ENCODE data around the gene ENTPD2.

The ENTPD2 gene

DNA sequence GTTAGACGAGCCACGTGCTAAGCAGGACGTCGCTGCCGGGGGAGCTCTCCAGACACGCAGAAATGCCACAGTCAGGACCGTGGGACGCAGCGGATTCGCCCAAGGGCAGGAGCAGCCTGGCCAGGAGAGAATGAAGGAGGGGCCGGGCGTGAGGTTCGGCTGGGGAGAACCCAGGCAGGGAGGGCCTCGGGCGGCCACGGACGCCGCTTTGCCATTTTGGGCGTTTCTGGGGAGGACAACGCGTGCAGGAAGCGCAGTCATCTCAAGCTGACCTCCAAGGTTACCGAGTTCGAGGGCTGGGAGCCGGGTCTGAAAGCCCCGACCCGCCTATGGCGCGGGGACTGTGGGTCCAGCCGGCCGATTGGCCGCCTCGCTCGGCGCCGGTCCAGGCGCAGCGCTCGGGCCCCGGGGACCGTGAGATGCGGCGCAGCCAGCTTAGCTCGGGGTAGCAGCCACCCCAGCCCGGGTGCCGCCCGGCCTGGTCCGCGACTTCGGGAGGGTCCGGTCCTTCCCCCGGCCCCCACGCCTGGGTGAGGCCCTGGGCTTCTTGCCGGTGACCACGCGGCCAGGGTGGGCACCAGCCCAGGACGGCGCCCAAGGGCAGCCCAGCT is 32.2 kb upstream of the ENTPD2 start:
- Histone ChIP-seq H3K27me3 (ENCODE audit: insufficient read depth, low read length) (peaks cover 26% of the 10 kb centered on the region), H3K36me3 (ENCODE audit: insufficient read depth, low read length) (peaks cover 9% of the 10 kb centered on the region), H3K4me1 (ENCODE audit: insufficient read depth, low read length) (peaks cover 20% of the 10 kb centered on the region), H2AFZ (ENCODE audit: low read depth, low read length) (peak overlapping the region; percentile 16), H3K4me3 (ENCODE audit: low read length) (peak overlapping the region; percentile 72), H3K9me3 (ENCODE audit: low read length) (no peaks in the 10 kb centered on the region)

- no peaks in the 10 kb centered on the region for H3K36me3 ChIP-seq (ENCODE audit: insufficient read depth, low read length)
- H3K9me3 ChIP-seq (ENCODE audit: low read length), result no peaks in the 10 kb centered on the region
- no peak overlapping the region for H3K4me3 ChIP-seq (ENCODE audit: low read length)
- H3K27me3 ChIP-seq (ENCODE audit: insufficient read depth, low read length), result peaks cover 40% of the 10 kb centered on the region
- H3K4me1 ChIP-seq (ENCODE audit: insufficient read depth, low read length), result peaks cover 20% of the 10 kb centered on the region
- no peak overlapping the region for H2AFZ ChIP-seq (ENCODE audit: low read depth, low read length)
These were observed 30.7 kb upstream of the ENTPD2 start for GRCh38 chr9:137084526-137084925.

DNA sequence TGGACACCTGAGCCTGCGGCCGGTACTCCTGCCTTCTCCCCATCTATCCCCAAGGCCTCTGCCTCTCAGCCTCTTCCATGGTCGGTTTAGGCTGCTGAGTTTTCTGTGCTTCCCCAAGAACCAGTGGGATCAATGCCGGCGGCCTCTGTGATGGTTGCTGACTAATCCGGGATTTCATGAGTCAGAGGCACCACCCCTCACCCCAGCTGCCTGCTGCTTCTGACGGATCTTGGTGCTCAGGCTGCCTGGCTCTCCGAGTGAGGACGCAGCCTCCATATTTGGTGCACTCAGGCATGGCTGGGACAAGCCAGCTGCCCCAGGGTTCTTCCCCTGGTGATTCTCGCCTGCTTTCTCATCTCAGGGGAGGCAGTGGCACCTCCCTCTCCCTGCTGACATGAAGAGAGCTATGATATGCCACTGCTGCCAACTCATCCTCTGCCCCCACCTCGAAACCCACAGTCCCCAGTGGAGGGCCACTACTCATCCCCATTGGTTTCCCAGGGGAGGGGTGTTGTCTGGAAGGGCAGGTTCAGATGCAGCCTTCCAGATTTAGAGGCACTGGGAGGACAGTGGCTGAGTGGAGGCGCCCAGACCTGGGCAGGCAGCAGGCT is 29.6 kb upstream of the ENTPD2 start:
- Histone ChIP-seq H3K9me3 (ENCODE audit: low read length) (no peaks in the 10 kb centered on the region), H2AFZ (ENCODE audit: low read depth, low read length) (no peak overlapping the region), H3K36me3 (ENCODE audit: insufficient read depth, low read length) (no peaks in the 10 kb centered on the region), H3K4me1 (ENCODE audit: insufficient read depth, low read length) (peaks cover 20% of the 10 kb centered on the region), H3K27me3 (ENCODE audit: insufficient read depth, low read length) (peaks cover 50% of the 10 kb centered on the region), H3K4me3 (ENCODE audit: low read length) (no peak overlapping the region)

DNA sequence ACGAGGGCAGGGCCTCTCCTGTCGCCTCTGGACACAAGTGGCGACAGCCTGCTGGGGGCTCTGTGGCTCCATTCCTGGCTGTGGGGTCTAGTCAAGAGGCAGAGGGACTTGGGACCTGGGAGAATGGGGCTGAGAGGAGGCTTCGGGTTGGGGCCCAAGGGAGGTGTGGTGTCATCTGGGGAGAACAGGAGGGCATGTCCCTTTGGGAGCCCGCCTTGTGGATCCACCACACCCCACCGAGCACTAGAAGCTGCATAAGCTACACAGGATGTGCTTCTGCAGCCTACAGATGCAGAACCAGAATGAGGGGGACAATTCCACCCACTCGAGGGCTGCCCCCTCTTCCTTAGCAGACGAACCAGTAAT is 29.0 kb upstream of the ENTPD2 start:
- Histone ChIP-seq H3K4me3 (ENCODE audit: low read length) (no peak overlapping the region), H2AFZ (ENCODE audit: low read depth, low read length) (no peak overlapping the region), H3K9me3 (ENCODE audit: low read length) (no peaks in the 10 kb centered on the region), H3K4me1 (ENCODE audit: insufficient read depth, low read length) (peaks cover 20% of the 10 kb centered on the region), H3K27me3 (ENCODE audit: insufficient read depth, low read length) (peaks cover 56% of the 10 kb centered on the region), H3K36me3 (ENCODE audit: insufficient read depth, low read length) (no peaks in the 10 kb centered on the region)

- H3K27me3 ChIP-seq (ENCODE audit: insufficient read depth, low read length), result peaks cover 61% of the 10 kb centered on the region
- H3K36me3 ChIP-seq (ENCODE audit: insufficient read depth, low read length), result no peaks in the 10 kb centered on the region
- H3K4me3 ChIP-seq (ENCODE audit: low read length), result no peak overlapping the region
- H3K9me3 ChIP-seq (ENCODE audit: low read length), result no peaks in the 10 kb centered on the region
- H2AFZ ChIP-seq (ENCODE audit: low read depth, low read length), result no peak overlapping the region
- H3K4me1 ChIP-seq (ENCODE audit: insufficient read depth, low read length), result peaks cover 18% of the 10 kb centered on the region
These were observed 28.5 kb upstream of the ENTPD2 start for GRCh38 chr9:137082222-137082924.

DNA sequence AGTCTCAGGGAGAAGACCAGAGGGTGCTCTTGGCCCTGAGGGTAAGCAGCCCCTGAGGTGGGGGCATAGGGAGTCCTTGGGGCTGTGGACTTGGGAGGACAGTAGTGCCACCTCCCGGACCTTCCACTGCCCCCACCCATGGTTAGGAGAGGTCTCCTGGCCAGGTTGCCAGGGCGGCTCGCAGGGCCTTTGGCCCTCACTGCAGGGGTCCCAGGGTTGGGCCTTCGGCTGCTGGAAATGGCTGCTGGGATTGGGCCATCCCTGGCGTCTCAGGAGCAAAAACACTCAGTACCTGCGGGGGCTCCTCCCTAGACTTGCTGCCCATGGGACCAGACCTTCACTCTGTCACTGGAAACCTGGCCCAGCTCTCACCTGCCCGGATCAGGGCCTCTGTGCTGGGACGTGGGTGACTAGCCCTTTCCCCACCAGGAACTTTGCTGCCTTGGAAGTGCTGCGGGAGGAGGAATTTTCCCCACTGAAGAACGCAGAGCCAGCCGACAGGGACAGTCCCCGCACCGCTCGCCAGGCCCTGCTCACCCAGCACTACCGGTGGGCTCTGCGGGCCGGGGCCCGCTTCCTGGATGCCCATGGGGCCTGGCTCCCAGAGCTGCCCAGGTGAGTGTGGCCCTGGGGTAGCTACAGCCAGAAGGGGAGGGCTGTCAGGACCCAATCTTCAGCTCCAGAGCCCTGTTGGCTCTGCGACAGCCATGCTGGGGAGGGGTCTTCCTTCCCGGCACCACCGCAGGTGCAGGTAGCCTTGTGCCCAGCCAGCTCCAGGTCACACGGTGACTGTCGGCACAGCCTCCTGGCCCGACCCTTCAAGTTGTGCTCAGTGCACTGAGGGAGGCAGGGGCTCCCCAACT is 26.6 kb upstream of the ENTPD2 start:
- no peaks in the 10 kb centered on the region for H3K36me3 ChIP-seq (ENCODE audit: insufficient read depth, low read length)
- peaks cover 73% of the 10 kb centered on the region for H3K27me3 ChIP-seq (ENCODE audit: insufficient read depth, low read length)
- H3K4me3 ChIP-seq (ENCODE audit: low read length), result no peak overlapping the region
- H3K4me1 ChIP-seq (ENCODE audit: insufficient read depth, low read length), result peaks cover 11% of the 10 kb centered on the region
- H2AFZ ChIP-seq (ENCODE audit: low read depth, low read length), result no peak overlapping the region
- H3K9me3 ChIP-seq (ENCODE audit: low read length), result no peaks in the 10 kb centered on the region

DNA sequence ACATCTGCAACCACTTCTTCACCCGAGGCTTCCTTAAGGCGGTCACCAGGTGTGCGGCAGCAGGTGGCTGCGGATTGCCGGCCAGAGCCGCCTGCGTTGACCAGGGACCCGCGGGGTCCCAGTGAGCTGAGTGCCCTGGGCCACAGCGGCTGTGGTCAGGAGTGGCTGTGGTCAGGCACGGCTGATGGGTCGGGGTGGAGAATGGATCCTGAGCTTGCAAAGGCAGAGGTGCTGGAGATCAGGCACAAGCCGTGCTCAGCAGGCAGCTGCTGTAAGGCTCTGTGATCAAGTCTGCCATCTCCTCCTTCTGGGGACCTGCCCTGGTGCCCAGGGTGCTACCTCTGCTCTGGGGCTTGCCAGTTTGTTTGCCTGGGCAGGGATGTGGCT is 25.5 kb upstream of the ENTPD2 start:
- no peaks in the 10 kb centered on the region for H3K9me3 ChIP-seq (ENCODE audit: low read length)
- H3K27me3 ChIP-seq (ENCODE audit: insufficient read depth, low read length), result peaks cover 82% of the 10 kb centered on the region
- H3K4me3 ChIP-seq (ENCODE audit: low read length), result no peak overlapping the region
- H3K4me1 ChIP-seq (ENCODE audit: insufficient read depth, low read length), result peaks cover 11% of the 10 kb centered on the region
- no peaks in the 10 kb centered on the region for H3K36me3 ChIP-seq (ENCODE audit: insufficient read depth, low read length)
- H2AFZ ChIP-seq (ENCODE audit: low read depth, low read length), result no peak overlapping the region

- H3K27me3 ChIP-seq (ENCODE audit: insufficient read depth, low read length), result peaks cover 85% of the 10 kb centered on the region
- H3K4me3 ChIP-seq (ENCODE audit: low read length), result no peak overlapping the region
- no peaks in the 10 kb centered on the region for H3K9me3 ChIP-seq (ENCODE audit: low read length)
- no peaks in the 10 kb centered on the region for H3K36me3 ChIP-seq (ENCODE audit: insufficient read depth, low read length)
- H3K4me1 ChIP-seq (ENCODE audit: insufficient read depth, low read length), result peaks cover 11% of the 10 kb centered on the region
- H2AFZ ChIP-seq (ENCODE audit: low read depth, low read length), result no peak overlapping the region
These were observed 25.0 kb upstream of the ENTPD2 start for GRCh38 chr9:137078701-137079400.

DNA sequence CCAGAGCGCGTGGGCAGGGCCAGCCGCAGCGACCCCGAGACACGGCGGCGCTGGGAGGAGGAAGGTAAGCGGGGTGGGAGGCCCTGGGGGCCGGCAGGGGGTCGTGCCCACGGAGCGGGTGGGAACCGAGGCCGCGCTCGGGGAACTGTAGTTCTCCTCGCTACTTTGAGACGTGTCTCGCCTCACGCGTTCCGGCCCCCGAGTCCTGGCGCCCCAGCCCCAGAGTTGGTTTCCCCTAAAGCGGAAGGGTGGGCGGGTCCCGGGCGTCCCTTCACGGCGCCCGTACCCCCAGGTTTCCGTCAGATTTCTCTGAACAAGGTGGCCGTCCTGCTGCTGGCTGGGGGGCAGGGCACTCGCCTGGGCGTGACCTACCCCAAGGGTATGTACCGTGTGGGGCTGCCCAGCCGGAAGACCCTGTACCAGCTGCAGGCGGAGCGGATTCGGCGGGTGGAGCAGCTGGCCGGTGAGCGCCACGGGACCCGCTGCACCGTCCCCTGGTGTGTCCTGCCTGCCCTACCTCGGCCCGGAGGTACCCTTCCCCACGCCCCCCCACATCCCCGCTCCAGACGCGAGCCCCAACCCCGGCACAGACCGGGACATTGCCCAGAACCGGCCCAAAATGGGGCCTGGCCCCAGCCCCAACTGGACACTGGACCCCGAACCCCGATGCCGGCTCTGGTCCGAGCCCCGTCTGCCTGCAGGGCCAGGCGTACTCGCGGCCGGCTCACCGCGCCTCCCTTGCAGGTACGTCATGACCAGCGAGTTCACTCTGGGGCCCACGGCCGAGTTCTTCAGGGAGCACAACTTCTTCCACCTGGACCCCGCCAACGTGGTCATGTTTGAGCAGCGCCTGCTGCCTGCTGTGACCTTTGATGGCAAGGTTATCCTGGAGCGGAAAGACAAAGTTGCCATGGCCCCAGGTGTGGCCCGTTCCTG is 24.2 kb upstream of the ENTPD2 start:
- Histone ChIP-seq H3K9me3 (ENCODE audit: low read length) (no peaks in the 10 kb centered on the region), H3K4me3 (ENCODE audit: low read length) (peak overlapping the region; percentile 27), H3K36me3 (ENCODE audit: insufficient read depth, low read length) (no peaks in the 10 kb centered on the region), H3K4me1 (ENCODE audit: insufficient read depth, low read length) (peaks cover 6% of the 10 kb centered on the region), H2AFZ (ENCODE audit: low read depth, low read length) (no peak overlapping the region), H3K27me3 (ENCODE audit: insufficient read depth, low read length) (peaks cover 82% of the 10 kb centered on the region)

DNA sequence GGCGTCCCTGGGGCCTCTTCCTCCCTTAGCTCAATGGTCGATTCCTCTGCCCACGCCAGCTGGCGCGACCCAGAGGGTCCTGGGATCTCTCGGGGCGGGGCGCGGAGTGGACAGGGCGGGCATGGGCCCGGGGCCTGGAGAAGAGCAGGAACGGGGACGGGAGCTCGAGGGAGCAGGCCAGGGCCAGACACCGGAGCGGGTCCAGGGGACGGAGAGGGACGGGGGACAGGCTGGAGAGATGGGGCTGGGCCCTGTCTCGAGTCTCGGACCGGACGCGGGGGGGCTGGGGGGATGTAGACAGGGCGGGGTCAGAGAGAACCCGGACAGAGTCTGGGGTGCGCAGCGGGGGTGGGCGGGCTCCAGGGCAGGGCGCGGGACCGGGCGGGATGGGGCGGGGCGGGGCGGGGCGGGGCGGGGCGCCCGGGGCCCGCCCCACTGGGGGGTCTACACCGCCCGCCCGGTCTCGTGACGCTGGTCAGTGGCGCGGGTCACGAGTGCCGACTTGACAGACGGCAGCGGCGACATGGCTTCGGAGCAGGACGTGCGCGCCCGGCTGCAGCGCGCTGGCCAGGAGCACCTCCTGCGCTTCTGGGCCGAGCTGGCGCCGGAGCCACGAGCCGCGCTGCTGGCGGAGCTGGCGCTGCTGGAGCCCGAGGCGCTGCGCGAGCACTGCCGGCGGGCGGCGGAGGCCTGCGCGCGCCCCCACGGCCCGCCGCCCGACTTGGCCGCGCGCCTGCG is 23.3 kb upstream of the ENTPD2 start, which contains the start of gene UAP1L1:
UAP1L1 (plus strand) TSS at position 508 of the 738 bp plus-strand sequence; CDS start at position 524, 16 bp downstream.
- H3K9me3 ChIP-seq (ENCODE audit: low read length), result no peaks in the 10 kb centered on the region
- no peaks in the 10 kb centered on the region for H3K36me3 ChIP-seq (ENCODE audit: insufficient read depth, low read length)
- H2AFZ ChIP-seq (ENCODE audit: low read depth, low read length), result no peak within 1 kb of the TSS
- peaks cover 6% of the 10 kb centered on the region for H3K4me1 ChIP-seq (ENCODE audit: insufficient read depth, low read length)
- peaks cover 73% of the 10 kb centered on the region for H3K27me3 ChIP-seq (ENCODE audit: insufficient read depth, low read length)
- peak within 1 kb of the TSS; percentile 27 for H3K4me3 ChIP-seq (ENCODE audit: low read length)

- Histone ChIP-seq H3K4me1 (ENCODE audit: insufficient read depth, low read length) (peaks cover 7% of the 10 kb centered on the region), H3K27me3 (ENCODE audit: insufficient read depth, low read length) (peaks cover 68% of the 10 kb centered on the region), H3K9me3 (ENCODE audit: low read length) (no peaks in the 10 kb centered on the region), H3K4me3 (ENCODE audit: low read length) (no peak overlapping the region), H3K36me3 (ENCODE audit: insufficient read depth, low read length) (no peaks in the 10 kb centered on the region), H2AFZ (ENCODE audit: low read depth, low read length) (no peak overlapping the region)
These were observed 22.8 kb upstream of the ENTPD2 start for GRCh38 chr9:137076636-137077009.

Data from neuron (in vitro differentiated cells).